HepG2 (cell line): ENCODE measurements around the gene ZXDC. TPM values are rescaled to one million over a fixed set of nuclear protein-coding genes. Genes with fewer than 3 reads are reported as not detected.

ENCODE experiments used
- ATAC-seq: fragments of 200-7000 bp; cut with Tn5 transposase; 3 replicates; pipeline ENCODE4 v1.9.1; 2020; ENCODE audit warnings: mild to moderate bottlenecking, moderate library complexity
- BruUV-seq: library from RNA; stranded (reverse); fragments of 400-500 nt; replicated peaks from 2 replicates; lab custom pipeline; 2021; lab: Mats Ljungman, UMichigan
- CTCF ChIA-PET: fragments of 300-600 bp; formaldehyde crosslinking; extraction: SDS; loops from one replicate; lab custom pipeline; 2021; ENCODE audit warnings: low total read pairs, inconsistent platforms, low intra/inter-chr PET ratio; lab: Yijun Ruan, JAX
- POLR2A ChIA-PET: fragments of 350-600 bp; sonication (Branson Sonifier 250); formaldehyde crosslinking; loops from one replicate; lab custom pipeline; 2020; ENCODE audit warnings: antibody characterized with exemption, inconsistent platforms; lab: Yijun Ruan, JAX
- DNase-seq: peaks from one replicate; pipeline ENCODE4 v3.0.0-alpha.2; 2015; ENCODE audit warnings: low spot score
- FAIRE-seq: peaks from 3 replicates; lab custom pipeline; 2011; peaks lifted over from hg19 to GRCh38; lab: Jason Lieb, UNC
- H2AFZ ChIP-seq: one replicate; pipeline ENCODE4 v1.6.1; 2011; ENCODE audit warnings: low read length, inconsistent platforms
- H3K27ac ChIP-seq: fragments of 300-600 bp; 3 replicates; pipeline ENCODE4 v1.8.0; 2011; ENCODE audit warnings: mixed run types, mild to moderate bottlenecking, mixed read lengths, low read length, inconsistent platforms; ENCODE audit not compliant: insufficient read depth; ENCODE audit errors: extremely low read length
- H3K27me3 ChIP-seq, 2 experiments: fragments of 200-600 bp in 1 of 2; 2 replicates in 1 of 2; 3 replicates in 1 of 2; pipeline versions ENCODE4 v1.6.0 to v1.8.0; 2011; ENCODE audit warnings: low read length in 2 of 2, mild to moderate bottlenecking in 2 of 2, moderate library complexity in 2 of 2, inconsistent platforms in 1 of 2; ENCODE audit not compliant: insufficient read depth in 2 of 2, control insufficient read depth in 1 of 2
- H3K36me3 ChIP-seq, 2 experiments: fragments of 200-600 bp in 1 of 2; replicated peaks in 1 of 2; 2 replicates in 1 of 2; 3 replicates in 1 of 2; pipeline versions ENCODE4 v1.5.1 to v1.8.0; 2011; ENCODE audit warnings: low read length in 2 of 2, inconsistent platforms in 1 of 2; ENCODE audit not compliant: insufficient read depth in 2 of 2, control insufficient read depth in 1 of 2
- H3K4me1 ChIP-seq: 2 replicates; pipeline ENCODE4 v1.5.1; 2012; ENCODE audit warnings: low read length, inconsistent platforms; ENCODE audit not compliant: insufficient read depth
- H3K4me2 ChIP-seq: 2 replicates; pipeline ENCODE4 v1.6.0; 2011; ENCODE audit warnings: low read depth, low read length, inconsistent platforms
- H3K4me3 ChIP-seq, 3 experiments: fragments of 200-600 bp in 1 of 3; sonication (generic), shearing (Covaris generic) in 1 of 3; replicated peaks in 1 of 3; 2 replicates each; pipeline ENCODE4 v1.5.1; 2011 to 2016; ENCODE audit warnings: low read length in 3 of 3, inconsistent platforms in 2 of 3, low read depth in 2 of 3, mild to moderate bottlenecking in 2 of 3, control low read depth in 1 of 3, mixed read lengths in 1 of 3; ENCODE audit not compliant: insufficient read depth in 1 of 3
- H3K79me2 ChIP-seq: one replicate; pipeline ENCODE4 v1.6.1; 2011; ENCODE audit warnings: low read length, inconsistent platforms; ENCODE audit not compliant: insufficient read depth
- H3K9ac ChIP-seq: 2 replicates; pipeline ENCODE4 v1.6.0; 2011; ENCODE audit warnings: mild to moderate bottlenecking, low read depth, low read length, inconsistent platforms; ENCODE audit not compliant: insufficient read depth
- H3K9me3 ChIP-seq: 2 replicates; pipeline ENCODE4 v1.5.1; 2012; ENCODE audit warnings: mild to moderate bottlenecking, low read length
- H4K20me1 ChIP-seq: 2 replicates; pipeline ENCODE4 v1.6.0; 2011; ENCODE audit warnings: inconsistent platforms, mild to moderate bottlenecking, low read length, moderate library complexity; ENCODE audit not compliant: insufficient read depth
- GABPA ChIP-seq, 2 experiments: IDR thresholded peaks; 2 replicates each; pipeline ENCODE4 v1.6.1; 2011 to 2016; ENCODE audit warnings: low read depth in 2 of 2, low read length in 1 of 2, missing biosample characterization in 1 of 2, missing genetic modification characterization in 1 of 2
- SOX5 ChIP-seq: IDR thresholded peaks from 2 replicates; pipeline ENCODE4 v1.6.1; 2016; ENCODE audit warnings: borderline replicate concordance
- ZNF331 ChIP-seq: sonication (generic); formaldehyde crosslinking; IDR thresholded peaks from 2 replicates; pipeline ENCODE4 v1.4.0; 2020; ENCODE audit warnings: missing genetic modification reagents
- ZNF567 ChIP-seq: sonication (generic); formaldehyde crosslinking; IDR thresholded peaks from 2 replicates; pipeline ENCODE4 v1.8.1; 2023; ENCODE audit warnings: mild to moderate bottlenecking, missing genetic modification reagents, borderline replicate concordance
- ZNF816 ChIP-seq: sonication (generic); formaldehyde crosslinking; IDR thresholded peaks from 2 replicates; pipeline ENCODE4 v1.8.0; 2022; ENCODE audit warnings: missing genetic modification reagents, mild to moderate bottlenecking, borderline replicate concordance
- WGBS: methylation state at CpG from one replicate; pipeline ENCODE4 v1.1.6; 2017; ENCODE audit warnings: low lambda C conversion rate; 5-methylcytosine and 5-hydroxymethylcytosine counted together
- in situ Hi-C: cut with HindIII; loops from 2 replicates; pipeline ENCODE4 v1.10.0; 2017; ENCODE audit warnings: low pct_unique_long_range_greater_than_20kb; ENCODE audit not compliant: extremely low pct_ligation_motif_present
- intact Hi-C: fragments of 100-400 bp; cut with micrococcal nuclease; formaldehyde crosslinking; loops from one replicate; pipeline ENCODE4 v1.10.0; 2022; ENCODE audit not compliant: unreplicated experiment
- polyA plus RNA-seq, 8 experiments: library from polyadenylated mRNA; depleted of rRNA in 3 of 8; stranded (reverse) in 7 of 8; unstranded in 1 of 8; fragments of >200 nt; fragmentation: Illumina TruSeq in 4 of 8; extraction: Trizol in 4 of 8; gene quantifications; 2 replicates each; pipeline versions ENCODE4 v1.2.1 to v1.2.3, GENCODE V29; 2011 to 2016; ENCODE audit warnings: low read depth in 4 of 8, missing spikeins in 1 of 8, mixed read lengths in 1 of 8; ENCODE audit not compliant: insufficient read depth in 1 of 8
- total RNA-seq, 5 experiments: library from RNA; depleted of rRNA; stranded (reverse); fragments of >200 nt; fragmentation: Illumina TruSeq; extraction: Trizol; gene quantifications; 2 replicates each; pipeline ENCODE4 v1.2.3, GENCODE V29; 2016; ENCODE audit warnings: low read depth in 1 of 5
- TF ChIP-seq, protein P1 (sequence below): IDR thresholded peaks from 2 replicates; pipeline ENCODE4 v1.6.1; 2016; ENCODE audit warnings: missing genetic modification reagents, missing compliant biosample characterization
- TF ChIP-seq, protein P2 (sequence below): sonication (generic); formaldehyde crosslinking; IDR thresholded peaks from 2 replicates; pipeline ENCODE4 v1.4.0; 2020; ENCODE audit warnings: missing genetic modification reagents

The ZXDC gene
- total and polyA plus RNA-seq, 2 of the 13 experiments (the other 11 are each of a cell fraction or from before 2014, with no cell fraction given), result 17.6 to 21.2 TPM

DNA sequence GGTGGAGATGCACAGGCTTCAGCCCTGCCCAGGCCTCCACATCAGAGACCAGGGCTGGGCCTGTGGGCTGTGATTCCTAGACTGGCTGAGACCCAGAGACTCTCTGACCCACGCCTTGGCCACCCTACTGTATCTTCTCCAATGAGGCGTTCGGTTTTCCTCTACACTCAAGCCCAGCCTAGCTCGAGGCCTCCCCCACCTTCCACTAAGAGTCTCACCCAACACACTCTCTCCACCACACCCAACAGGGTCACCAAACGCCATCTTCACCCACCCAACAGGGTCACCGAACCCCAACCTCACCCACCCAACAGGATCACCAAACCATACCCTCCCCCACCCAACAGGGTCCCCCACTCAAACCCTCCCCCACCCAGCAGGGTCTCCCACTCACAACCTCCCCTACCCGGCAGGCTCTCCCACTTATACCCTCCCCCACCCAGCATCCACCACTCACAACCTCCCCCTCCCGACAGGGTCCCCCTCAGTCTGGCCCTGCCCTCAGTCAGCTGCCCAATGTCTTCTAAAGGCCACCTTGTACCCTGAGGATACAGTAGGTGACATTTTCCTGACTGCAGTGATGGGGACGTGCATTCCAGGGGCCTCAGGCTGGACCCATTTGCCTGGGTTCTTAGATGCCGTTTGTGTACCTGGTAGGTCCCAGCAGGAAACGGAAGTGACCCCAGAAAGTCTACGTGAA is 60.6 kb downstream of the ZXDC start:
- no peaks in the 10 kb centered on the region for H3K79me2 ChIP-seq
- DNase-seq, result no peak
- peaks cover 25% of the 10 kb centered on the region for H3K4me1 ChIP-seq
- no peak overlapping the region for H2AFZ ChIP-seq
- TF ChIP-seq ZNF331 (no peak), ZNF816 (CRISPR knock-in tag) (no peak), ZNF567 (CRISPR knock-in tag) (no peak), SOX5 (no peak), GABPA (IDR thresholded peaks at IDR 0.05; ENCODE audit: low read depth, low read length) (no peak), GABPA (CRISPR knock-in tag; IDR thresholded peaks at IDR 0.05; ENCODE audit: low read depth) (0 out of 2 replicates have a peak, but pooled peaks have one; percentile 26)
- TF ChIP-seq, protein P1, sequence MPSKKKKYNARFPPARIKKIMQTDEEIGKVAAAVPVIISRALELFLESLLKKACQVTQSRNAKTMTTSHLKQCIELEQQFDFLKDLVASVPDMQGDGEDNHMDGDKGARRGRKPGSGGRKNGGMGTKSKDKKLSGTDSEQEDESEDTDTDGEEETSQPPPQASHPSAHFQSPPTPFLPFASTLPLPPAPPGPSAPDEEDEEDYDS (CRISPR knock-in tag), result no peak
- TF ChIP-seq, protein P2, sequence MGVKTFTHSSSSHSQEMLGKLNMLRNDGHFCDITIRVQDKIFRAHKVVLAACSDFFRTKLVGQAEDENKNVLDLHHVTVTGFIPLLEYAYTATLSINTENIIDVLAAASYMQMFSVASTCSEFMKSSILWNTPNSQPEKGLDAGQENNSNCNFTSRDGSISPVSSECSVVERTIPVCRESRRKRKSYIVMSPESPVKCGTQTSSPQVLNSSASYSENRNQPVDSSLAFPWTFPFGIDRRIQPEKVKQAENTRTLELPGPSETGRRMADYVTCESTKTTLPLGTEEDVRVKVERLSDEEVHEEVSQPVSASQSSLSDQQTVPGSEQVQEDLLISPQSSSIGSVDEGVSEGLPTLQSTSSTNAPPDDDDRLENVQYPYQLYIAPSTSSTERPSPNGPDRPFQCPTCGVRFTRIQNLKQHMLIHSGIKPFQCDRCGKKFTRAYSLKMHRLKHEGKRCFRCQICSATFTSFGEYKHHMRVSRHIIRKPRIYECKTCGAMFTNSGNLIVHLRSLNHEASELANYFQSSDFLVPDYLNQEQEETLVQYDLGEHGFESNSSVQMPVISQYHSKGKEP (CRISPR knock-in tag), result no peak
- no peak for ATAC-seq
- H3K27me3 ChIP-seq, result peaks cover 1 to 16% of the 10 kb centered on the region in 2 experiments; a peak in 4 of 5 replicates
- FAIRE-seq, result no peak
- no peaks in the 10 kb centered on the region for H3K9me3 ChIP-seq
- WGBS, result 42% methylated on average over 11 of the region's 12 CpGs
- no peaks in the 10 kb centered on the region for H3K36me3 ChIP-seq
- in situ Hi-C loops, result no loop called here
- ChIA-PET CTCF (no interaction called here), POLR2A (no interaction called here)
- intact Hi-C loops, result no loop called here
- no peak overlapping the region for H3K9ac ChIP-seq
- no peak overlapping the region for H3K4me3 ChIP-seq
- no TSS peak for BruUV-seq
- no peak overlapping the region for H3K27ac ChIP-seq
- H4K20me1 ChIP-seq, result no peaks in the 10 kb centered on the region
- H3K4me2 ChIP-seq, result no peak overlapping the region
